ENCODE results near the gene GATA3. TPM values are rescaled to one million over a fixed set of nuclear protein-coding genes. Genes with fewer than 3 reads are reported as not detected.

GATA3 gene
- total RNA-seq, 4 donors from 2014 or later: 0.12 to 0.61 (median 0.58) TPM

DNA sequence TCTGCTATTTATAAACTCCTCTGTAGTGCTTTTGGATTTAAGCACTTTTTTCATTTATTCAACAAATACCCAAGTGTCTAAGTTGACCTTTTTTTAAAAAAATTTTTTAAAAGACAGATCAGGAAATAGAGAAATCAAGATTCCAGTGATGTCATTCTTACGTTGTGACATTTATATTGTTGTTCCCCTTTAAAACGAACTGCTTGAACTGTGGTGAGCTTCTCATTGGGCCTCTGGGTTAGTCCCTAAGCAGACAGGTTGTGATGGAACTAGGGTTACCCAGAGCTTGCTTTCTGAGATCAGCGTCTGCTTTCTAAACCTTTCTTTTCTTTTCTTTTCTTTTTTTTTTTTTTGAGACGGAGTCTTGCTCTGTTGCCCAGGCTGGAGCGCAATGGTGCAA lies 22.4 kb downstream of the GATA3 start:
- H3K27ac ChIP-seq: no peak overlapping the region
- intact Hi-C loops (cut with DNase I; ENCODE audit: low total_unique reads): no loop called here
- no peaks in the 10 kb centered on the region for H3K36me3 ChIP-seq
- TF ChIP-seq POLR2A (IDR thresholded peaks at IDR 0.05): no peak
- TF ChIP-seq, protein P1, sequence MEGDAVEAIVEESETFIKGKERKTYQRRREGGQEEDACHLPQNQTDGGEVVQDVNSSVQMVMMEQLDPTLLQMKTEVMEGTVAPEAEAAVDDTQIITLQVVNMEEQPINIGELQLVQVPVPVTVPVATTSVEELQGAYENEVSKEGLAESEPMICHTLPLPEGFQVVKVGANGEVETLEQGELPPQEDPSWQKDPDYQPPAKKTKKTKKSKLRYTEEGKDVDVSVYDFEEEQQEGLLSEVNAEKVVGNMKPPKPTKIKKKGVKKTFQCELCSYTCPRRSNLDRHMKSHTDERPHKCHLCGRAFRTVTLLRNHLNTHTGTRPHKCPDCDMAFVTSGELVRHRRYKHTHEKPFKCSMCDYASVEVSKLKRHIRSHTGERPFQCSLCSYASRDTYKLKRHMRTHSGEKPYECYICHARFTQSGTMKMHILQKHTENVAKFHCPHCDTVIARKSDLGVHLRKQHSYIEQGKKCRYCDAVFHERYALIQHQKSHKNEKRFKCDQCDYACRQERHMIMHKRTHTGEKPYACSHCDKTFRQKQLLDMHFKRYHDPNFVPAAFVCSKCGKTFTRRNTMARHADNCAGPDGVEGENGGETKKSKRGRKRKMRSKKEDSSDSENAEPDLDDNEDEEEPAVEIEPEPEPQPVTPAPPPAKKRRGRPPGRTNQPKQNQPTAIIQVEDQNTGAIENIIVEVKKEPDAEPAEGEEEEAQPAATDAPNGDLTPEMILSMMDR (IDR thresholded peaks at IDR 0.05 in 4 of 5, conservative IDR thresholded peaks at IDR 0.05 in 1 of 5): no peak
- no peak overlapping the region for H3K4me3 ChIP-seq
- ATAC-seq: no peak
- in situ Hi-C loops (cut with MboI; ENCODE audit: low sequenced_read_pairs in 4 of 4): no loop called here
- peaks cover 0 to 7% (median 6%) of the 10 kb centered on the region in 3 donors for H3K27me3 ChIP-seq
- H3K9me3 ChIP-seq: no peaks in the 10 kb centered on the region
- DNase-seq: no peak
- H3K4me1 ChIP-seq: no peaks in the 10 kb centered on the region

GRCh38 chr10:8078027-8078426 lies 23.5 kb downstream of the GATA3 start:
- in situ Hi-C loops (cut with MboI; ENCODE audit: low sequenced_read_pairs in 4 of 4) (no loop called here), intact Hi-C loops (cut with DNase I; ENCODE audit: low total_unique reads) (no loop called here)
- Histone ChIP-seq H3K27me3 (peaks cover 0 to 8% (median 7%) of the 10 kb centered on the region in 3 donors), H3K4me1 (no peaks in the 10 kb centered on the region), H3K9me3 (no peaks in the 10 kb centered on the region), H3K4me3 (no peak overlapping the region), H3K36me3 (no peaks in the 10 kb centered on the region), H3K27ac (no peak overlapping the region)
- no peak for ATAC-seq
- no peak for TF ChIP-seq POLR2A (IDR thresholded peaks at IDR 0.05)
- TF ChIP-seq, protein P1 (IDR thresholded peaks at IDR 0.05 in 4 of 5, conservative IDR thresholded peaks at IDR 0.05 in 1 of 5): no peak
- no peak for DNase-seq

DNA sequence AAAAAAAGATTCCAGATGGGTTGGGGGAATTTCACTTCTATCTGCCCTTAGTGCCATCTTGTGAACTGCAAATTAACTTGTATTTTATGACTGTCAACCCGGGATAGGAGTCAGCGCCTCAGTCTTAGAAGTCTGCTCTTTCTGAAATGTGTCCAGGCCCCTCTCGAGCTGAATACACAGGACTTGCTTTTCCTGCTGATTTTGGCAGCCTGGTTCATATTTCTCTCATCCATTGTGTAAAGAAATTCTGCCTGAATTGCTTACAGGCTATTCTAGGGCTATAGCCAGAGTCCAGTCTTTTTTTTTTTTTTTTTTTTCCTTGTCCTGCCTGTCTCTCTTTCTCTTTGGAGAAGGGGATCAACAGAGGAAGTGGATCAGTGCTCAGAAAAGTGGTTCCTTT lies 24.6 kb downstream of the GATA3 start:
- ATAC-seq (no peak), DNase-seq (no peak)
- peaks cover 0 to 8% (median 7%) of the 10 kb centered on the region in 3 donors for H3K27me3 ChIP-seq
- H3K4me1 ChIP-seq: no peaks in the 10 kb centered on the region
- intact Hi-C loops (cut with DNase I; ENCODE audit: low total_unique reads): no loop called here
- H3K4me3 ChIP-seq: no peak overlapping the region
- in situ Hi-C loops (cut with MboI; ENCODE audit: low sequenced_read_pairs in 4 of 4): no loop called here
- TF ChIP-seq, protein P1 (IDR thresholded peaks at IDR 0.05 in 4 of 5, conservative IDR thresholded peaks at IDR 0.05 in 1 of 5): no peak
- TF ChIP-seq POLR2A (IDR thresholded peaks at IDR 0.05): no peak
- H3K36me3 ChIP-seq: no peaks in the 10 kb centered on the region
- H3K27ac ChIP-seq: no peak overlapping the region
- H3K9me3 ChIP-seq: no peaks in the 10 kb centered on the region

GRCh38 chr10:8084799-8085198 lies 30.3 kb downstream of the GATA3 start:
- in situ Hi-C loops (cut with MboI; ENCODE audit: low sequenced_read_pairs in 4 of 4): no loop called here
- ATAC-seq: no peak
- H3K27me3 ChIP-seq: peaks cover 0 to 8% (median 3%) of the 10 kb centered on the region in 3 donors
- no peak overlapping the region for H3K27ac ChIP-seq
- H3K9me3 ChIP-seq: no peaks in the 10 kb centered on the region
- DNase-seq: no peak
- H3K36me3 ChIP-seq: no peaks in the 10 kb centered on the region
- TF ChIP-seq, protein P1 (IDR thresholded peaks at IDR 0.05 in 4 of 5, conservative IDR thresholded peaks at IDR 0.05 in 1 of 5): no peak
- no peak for TF ChIP-seq POLR2A (IDR thresholded peaks at IDR 0.05)
- H3K4me3 ChIP-seq: no peak overlapping the region
- H3K4me1 ChIP-seq: no peaks in the 10 kb centered on the region
- intact Hi-C loops (cut with DNase I; ENCODE audit: low total_unique reads): no loop called here

GRCh38 chr10:8085251-8085650 lies 30.8 kb downstream of the GATA3 start:
- no peaks in the 10 kb centered on the region for H3K9me3 ChIP-seq
- no peak overlapping the region for H3K27ac ChIP-seq
- DNase-seq: no peak
- intact Hi-C loops (cut with DNase I; ENCODE audit: low total_unique reads): no loop called here
- no peak overlapping the region for H3K4me3 ChIP-seq
- H3K27me3 ChIP-seq: peaks cover 0 to 6% (median 3%) of the 10 kb centered on the region in 3 donors
- no peaks in the 10 kb centered on the region for H3K4me1 ChIP-seq
- TF ChIP-seq, protein P1 (IDR thresholded peaks at IDR 0.05 in 4 of 5, conservative IDR thresholded peaks at IDR 0.05 in 1 of 5): no peak
- no peak for ATAC-seq
- no peaks in the 10 kb centered on the region for H3K36me3 ChIP-seq
- in situ Hi-C loops (cut with MboI; ENCODE audit: low sequenced_read_pairs in 4 of 4): no loop called here

Data from gastrocnemius medialis (tissue), 4 donors.